HG03558 (cell line): ENCODE data around the gene ZBTB16.

Experiments
- ATAC-seq: cut with Tn5 transposase; IDR thresholded peaks from one replicate; pipeline ENCODE4 v1.9.1; 2021; ENCODE audit warnings: moderate number of reproducible peaks; ENCODE audit not compliant: unreplicated experiment; ENCODE audit errors: extremely low read depth

ZBTB16 gene

GRCh38 chr11:114284914-114285313, 225.4 kb downstream of the ZBTB16 start:
- ATAC-seq, result no peak

GRCh38 chr11:114285599-114285998, 226.1 kb downstream of the ZBTB16 start:
- ATAC-seq, result no peak

GRCh38 chr11:114286229-114286628, 226.7 kb downstream of the ZBTB16 start:
- ATAC-seq, result no peak

GRCh38 chr11:114287154-114287553, 227.6 kb downstream of the ZBTB16 start:
- no peak for ATAC-seq

GRCh38 chr11:114288136-114288535, 228.6 kb downstream of the ZBTB16 start:
- no peak for ATAC-seq

- ATAC-seq, result no peak
Measured at GRCh38 chr11:114289779-114290178, 230.3 kb downstream of the ZBTB16 start.

- ATAC-seq, result no peak
Measured at GRCh38 chr11:114290503-114291235, 231.2 kb downstream of the ZBTB16 start.

- ATAC-seq, result no peak
Measured at GRCh38 chr11:114291381-114291780, 231.9 kb downstream of the ZBTB16 start.

GRCh38 chr11:114291842-114292680, 232.6 kb downstream of the ZBTB16 start:
- no peak for ATAC-seq

GRCh38 chr11:114293201-114293711, 233.7 kb downstream of the ZBTB16 start:
- no peak for ATAC-seq

GRCh38 chr11:114295676-114296604, 236.4 kb downstream of the ZBTB16 start, which contains the start of gene NNMT:
TSS of gene NNMT (plus strand) at chr11:114296399. CDS start at chr11:114296557, 158 bp downstream.
- ATAC-seq, result no peak

- no peak for ATAC-seq
Measured at GRCh38 chr11:114296605-114297372, 237.3 kb downstream of the ZBTB16 start.

- ATAC-seq, result no peak
Measured at GRCh38 chr11:114297806-114298709, 238.5 kb downstream of the ZBTB16 start.

GRCh38 chr11:114298710-114299109, 239.2 kb downstream of the ZBTB16 start:
- ATAC-seq, result no peak
